ENCODE measurements around the gene LTB.

DNA sequence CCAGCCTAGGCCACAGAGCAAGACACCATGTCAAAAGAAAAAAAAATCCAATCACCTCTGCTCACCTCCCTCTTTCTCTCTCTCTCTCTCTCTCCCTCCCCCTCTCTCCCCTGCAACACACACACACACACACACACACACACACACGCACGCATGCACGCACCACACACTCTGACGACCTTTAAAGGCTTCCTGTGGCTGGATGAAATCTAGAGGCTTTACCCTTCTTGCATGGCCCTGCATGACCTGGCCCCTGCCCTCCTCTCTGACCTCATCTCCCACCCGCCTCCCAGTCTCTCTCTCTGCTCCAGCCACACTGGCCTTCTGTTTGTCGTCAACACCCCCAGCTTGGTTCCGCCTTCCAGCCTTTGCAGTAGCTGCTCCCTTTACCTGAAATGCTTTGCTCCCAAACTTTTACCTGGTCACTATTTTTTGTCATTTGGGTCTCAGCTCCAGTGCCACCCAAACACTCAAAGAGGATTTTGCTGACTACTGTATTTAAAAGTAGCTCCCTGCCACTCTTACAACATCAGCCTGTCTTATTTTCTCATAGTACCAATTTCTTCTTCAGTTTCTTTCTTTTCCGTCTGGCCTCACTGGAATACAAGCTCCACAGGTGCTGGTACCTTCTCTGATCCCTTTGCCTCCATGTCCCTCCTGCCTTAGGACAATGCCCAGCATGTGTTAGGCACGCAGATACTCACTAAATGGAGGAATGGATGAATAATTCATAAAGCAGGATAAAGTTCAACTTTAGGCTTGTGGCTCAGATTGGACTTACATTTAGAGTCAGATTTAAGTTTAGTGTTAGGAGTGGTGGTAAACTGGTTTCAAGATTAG is 14.5 kb downstream of the LTB start:
- TF ChIP-seq, protein P1, sequence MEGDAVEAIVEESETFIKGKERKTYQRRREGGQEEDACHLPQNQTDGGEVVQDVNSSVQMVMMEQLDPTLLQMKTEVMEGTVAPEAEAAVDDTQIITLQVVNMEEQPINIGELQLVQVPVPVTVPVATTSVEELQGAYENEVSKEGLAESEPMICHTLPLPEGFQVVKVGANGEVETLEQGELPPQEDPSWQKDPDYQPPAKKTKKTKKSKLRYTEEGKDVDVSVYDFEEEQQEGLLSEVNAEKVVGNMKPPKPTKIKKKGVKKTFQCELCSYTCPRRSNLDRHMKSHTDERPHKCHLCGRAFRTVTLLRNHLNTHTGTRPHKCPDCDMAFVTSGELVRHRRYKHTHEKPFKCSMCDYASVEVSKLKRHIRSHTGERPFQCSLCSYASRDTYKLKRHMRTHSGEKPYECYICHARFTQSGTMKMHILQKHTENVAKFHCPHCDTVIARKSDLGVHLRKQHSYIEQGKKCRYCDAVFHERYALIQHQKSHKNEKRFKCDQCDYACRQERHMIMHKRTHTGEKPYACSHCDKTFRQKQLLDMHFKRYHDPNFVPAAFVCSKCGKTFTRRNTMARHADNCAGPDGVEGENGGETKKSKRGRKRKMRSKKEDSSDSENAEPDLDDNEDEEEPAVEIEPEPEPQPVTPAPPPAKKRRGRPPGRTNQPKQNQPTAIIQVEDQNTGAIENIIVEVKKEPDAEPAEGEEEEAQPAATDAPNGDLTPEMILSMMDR (IDR thresholded peaks at IDR 0.05) = no peak
- no peak for TF ChIP-seq POLR2A (IDR thresholded peaks at IDR 0.05)
- TF ChIP-seq POLR2AphosphoS5 (IDR thresholded peaks at IDR 0.05; ENCODE audit: insufficient read depth in 1 of 2, low read depth in 1 of 2) = no peak

Data from vagina (tissue), 2 donors.